Femur (tissue), 1 donor: ENCODE data around the gene AJM1.
A peak's percentile ranks its signal among the peaks of the same experiment; 100 is the strongest.
"Not testable (repeated sequence)": the region's sequence is repeated elsewhere in the genome, so short reads cannot be mapped to it uniquely, and the experiment has no call there.

Experiments
- DNase-seq: peaks from one replicate; pipeline ENCODE4 v3.0.0-alpha.2; 2017

Gene AJM1

GRCh38 chr9:136831720-136832104 is 10.6 kb upstream of the AJM1 start:
- peak; percentile 21 for DNase-seq

- DNase-seq = no peak
These were observed 9.7 kb upstream of the AJM1 start for GRCh38 chr9:136832581-136832980.

DNA sequence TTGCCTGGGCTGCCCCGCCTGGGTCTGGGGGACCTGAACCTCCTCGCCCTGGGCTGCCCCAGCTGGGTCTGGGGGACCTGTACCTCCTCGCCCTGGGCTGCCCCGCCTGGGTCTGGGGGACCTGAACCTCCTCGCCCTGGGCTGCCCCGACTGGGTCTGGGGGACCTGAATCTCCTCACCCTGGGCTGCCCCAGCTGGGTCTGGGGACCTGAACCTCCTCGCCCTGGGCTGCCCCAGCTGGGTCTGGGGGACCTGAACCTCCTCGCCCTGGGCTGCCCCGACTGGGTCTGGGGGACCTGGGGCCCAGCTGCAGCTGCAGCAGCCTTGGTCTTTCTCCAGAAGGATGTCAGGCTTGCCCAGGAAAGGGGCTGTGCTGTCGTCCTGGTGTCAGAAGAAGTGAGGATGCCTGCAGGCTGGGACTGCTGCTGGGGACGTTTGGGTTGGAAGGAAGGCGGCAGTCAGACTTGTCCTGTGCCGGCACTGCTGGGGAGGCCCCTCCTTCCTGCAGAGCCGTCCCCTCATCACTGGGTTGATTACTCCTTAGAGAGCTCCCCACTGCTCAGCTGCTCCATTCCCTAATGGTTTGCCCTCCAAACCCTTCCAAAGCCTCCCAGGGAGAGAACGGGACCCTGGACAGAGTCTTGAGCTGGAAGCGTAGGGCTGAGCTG is 8.8 kb upstream of the AJM1 start:
- DNase-seq = not testable (repeated sequence)

- peak; percentile 24 for DNase-seq
These were observed 6.9 kb upstream of the AJM1 start for GRCh38 chr9:136835162-136835931.

GRCh38 chr9:136835932-136836904 is 6.1 kb upstream of the AJM1 start:
- DNase-seq = peak; percentile 33

- DNase-seq = peak; percentile 20
These were observed 5.0 kb upstream of the AJM1 start for GRCh38 chr9:136837146-136837855.

- DNase-seq = peak; percentile 17
These were observed 4.4 kb upstream of the AJM1 start for GRCh38 chr9:136837856-136838277.

GRCh38 chr9:136838314-136839228 is 3.7 kb upstream of the AJM1 start:
- peak; percentile 24 for DNase-seq

DNA sequence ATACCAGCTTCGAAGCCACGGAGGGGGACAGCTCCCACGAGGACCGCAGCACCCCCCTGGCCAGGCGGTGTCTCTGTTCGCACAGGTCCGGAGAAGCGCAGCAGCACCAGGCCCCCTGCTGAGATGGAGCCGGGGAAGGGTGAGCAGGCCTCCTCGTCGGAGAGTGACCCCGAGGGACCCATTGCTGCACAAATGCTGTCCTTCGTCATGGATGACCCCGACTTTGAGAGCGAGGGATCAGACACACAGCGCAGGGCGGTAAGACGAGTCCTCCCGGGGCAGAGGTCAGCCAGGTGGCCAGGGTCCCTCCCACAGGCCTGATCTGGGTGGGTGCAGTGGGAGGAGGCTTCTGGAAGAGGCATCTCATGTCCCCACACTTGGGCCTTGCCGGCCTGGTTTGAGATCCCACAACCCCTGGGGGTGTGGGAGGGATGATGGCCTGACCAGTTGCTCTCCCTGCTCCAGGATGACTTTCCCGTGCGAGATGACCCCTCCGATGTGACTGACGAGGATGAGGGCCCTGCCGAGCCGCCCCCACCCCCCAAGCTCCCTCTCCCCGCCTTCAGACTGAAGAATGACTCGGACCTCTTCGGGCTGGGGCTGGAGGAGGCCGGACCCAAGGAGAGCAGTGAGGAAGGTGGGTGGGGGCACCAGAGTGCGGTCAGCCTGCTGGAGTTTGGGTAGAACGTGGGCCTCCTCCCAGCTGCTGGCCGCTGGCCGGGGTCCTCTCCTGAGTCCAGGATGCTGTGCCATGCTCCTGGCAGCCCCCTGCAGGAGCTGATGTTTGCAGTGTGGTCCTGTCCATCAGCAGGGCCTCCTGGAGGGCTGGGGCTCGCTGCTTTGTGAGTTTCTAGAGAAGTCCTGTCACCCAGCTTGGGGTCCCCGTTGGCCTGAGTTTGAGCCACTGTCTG is 2.8 kb upstream of the AJM1 start:
- DNase-seq = peak; percentile 19

DNA sequence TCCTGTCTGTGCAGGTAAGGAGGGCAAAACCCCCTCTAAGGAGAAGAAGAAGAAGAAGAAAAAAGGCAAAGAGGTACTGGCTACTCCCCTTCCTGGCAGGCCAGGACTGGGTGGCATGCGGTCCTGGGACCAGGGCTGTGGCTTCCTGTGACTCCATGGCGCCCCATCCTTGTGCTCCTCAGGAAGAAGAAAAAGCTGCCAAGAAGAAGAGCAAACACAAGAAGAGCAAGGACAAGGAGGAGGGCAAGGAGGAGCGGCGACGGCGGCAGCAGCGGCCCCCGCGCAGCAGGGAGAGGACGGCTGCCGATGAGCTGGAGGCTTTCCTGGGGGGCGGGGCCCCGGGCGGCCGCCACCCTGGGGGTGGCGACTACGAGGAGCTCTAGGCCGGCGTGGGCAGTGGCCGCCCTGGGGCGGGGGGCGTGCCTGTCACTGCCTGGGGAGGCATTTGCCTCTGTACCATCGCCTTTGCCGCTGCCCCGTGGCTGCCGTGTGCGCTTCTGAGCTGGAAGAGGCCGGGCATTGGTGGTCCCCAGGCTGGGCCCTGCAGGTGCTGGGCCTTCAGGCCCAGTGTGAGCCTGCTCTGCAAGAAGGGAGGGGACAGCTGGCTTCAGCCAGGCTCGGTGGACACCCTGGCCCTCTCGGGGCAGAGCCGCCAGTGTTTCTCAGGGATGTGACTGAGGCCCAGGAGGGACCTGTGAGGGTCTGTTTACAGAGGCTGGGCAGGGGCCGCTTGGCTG is 2.0 kb upstream of the AJM1 start:
- DNase-seq = peak; percentile 24

DNA sequence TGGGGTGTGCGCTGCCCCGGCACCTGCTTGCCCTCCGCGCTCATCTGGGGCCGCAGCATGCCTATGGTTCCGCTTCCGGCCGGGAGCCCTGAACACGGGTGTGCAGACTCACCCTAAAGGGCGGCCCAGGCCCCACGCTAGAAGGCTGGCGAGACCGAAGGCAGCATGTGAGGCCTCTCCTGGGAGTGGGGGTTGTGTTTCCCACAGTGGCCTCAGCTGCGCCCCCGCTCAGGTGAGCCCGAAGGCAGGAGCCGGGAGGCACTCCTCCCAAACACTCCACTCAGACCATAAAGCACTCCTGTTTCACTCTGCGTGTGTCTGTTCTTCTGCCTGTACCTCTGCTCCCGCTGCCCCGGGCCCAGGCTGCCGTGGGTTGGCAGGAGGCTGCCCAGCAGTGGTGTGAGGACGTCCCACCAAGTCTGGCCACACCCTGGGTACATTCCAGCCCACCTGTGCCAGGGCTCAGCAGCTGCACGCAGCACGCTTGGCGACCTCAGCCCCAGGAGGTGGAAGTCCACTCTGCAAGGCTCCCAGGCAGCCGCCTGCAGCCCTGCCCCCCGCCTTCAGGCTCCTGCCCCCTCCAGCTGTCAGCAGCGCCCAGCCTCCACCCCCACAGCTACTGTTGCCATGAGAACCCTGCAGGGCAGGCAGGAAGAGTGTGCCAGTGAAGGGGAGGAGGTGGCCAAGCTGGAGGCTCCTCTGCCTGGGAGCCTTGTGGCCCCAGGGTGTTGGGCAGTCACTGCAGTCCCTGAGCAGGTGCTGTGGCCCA is 1.2 kb upstream of the AJM1 start:
- peak; percentile 76 for DNase-seq

- peak; percentile 40 for DNase-seq
These were observed 465 bp upstream of the AJM1 start for GRCh38 chr9:136841646-136842379.

GRCh38 chr9:136843159-136843800 is 1.0 kb downstream of the AJM1 start:
- not testable (repeated sequence) for DNase-seq

DNA sequence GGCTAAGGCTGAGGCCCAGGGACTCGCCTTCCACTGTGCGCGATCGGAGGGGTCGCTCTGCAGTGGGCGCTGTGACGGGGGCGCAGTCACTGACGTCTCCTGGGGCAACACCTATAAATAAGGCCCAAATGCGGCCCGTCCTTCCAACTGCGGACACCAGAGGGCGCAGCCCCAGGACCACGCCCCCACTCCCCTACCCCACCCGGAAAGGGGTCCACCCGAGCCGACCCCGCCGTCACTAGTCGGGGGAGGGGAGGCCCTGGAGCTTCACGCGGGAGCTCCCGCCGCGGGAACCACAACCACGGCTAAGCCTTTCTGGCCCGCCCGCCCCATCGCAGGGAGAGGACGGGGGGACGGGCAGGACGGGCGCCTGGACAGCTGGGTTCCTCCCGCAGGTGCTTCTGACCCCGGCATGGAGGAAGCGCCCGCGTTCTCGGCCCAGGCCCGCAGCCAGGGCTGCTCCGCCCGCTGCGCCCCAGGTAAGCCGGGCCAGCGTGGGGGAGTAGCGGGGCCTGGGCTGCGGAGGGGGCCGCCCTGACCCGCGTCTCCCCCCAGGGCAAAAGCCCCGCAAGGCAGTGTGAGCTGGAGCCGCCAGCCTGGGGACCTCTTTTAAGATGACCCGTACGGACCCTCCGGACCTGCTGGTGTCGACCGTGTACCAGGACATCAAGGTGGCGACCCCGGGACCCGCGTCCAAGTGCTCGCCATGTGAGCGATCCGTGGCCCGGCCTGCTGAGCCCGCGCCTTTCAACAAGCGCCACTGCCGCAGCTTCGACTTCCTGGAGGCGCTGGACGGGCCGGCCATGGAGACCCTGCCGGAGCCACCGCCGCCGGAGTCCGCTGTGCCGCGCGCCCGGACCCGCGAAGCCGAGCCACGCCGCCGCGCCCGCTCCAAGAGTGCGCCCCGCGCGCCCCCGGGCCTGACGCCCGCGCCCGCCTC is 1.8 kb downstream of the AJM1 start:
- peak; percentile 56 for DNase-seq

- no peak for DNase-seq
These were observed 2.6 kb downstream of the AJM1 start for GRCh38 chr9:136844761-136845464.
